A172 (cell line): Measurements from ENCODE around the gene MAGEA11. TPM values are rescaled to one million over a fixed set of nuclear protein-coding genes. Genes with fewer than 3 reads are reported as not detected.
"Not testable (repeated sequence)": the region's sequence is repeated elsewhere in the genome, so short reads cannot be mapped to it uniquely, and the experiment has no call there.

Experiments
- DNase-seq: peaks from one replicate; pipeline ENCODE4 v3.0.0-alpha.2; 2015; ENCODE audit warnings: low spot score
- total RNA-seq: library from RNA; depleted of rRNA; stranded (reverse); fragments of >200 nt; shearing (Covaris generic); gene quantifications from 2 replicates; pipeline ENCODE4 v1.2.3, GENCODE V29; 2014; rRNA removed

MAGEA11 gene, protein sequence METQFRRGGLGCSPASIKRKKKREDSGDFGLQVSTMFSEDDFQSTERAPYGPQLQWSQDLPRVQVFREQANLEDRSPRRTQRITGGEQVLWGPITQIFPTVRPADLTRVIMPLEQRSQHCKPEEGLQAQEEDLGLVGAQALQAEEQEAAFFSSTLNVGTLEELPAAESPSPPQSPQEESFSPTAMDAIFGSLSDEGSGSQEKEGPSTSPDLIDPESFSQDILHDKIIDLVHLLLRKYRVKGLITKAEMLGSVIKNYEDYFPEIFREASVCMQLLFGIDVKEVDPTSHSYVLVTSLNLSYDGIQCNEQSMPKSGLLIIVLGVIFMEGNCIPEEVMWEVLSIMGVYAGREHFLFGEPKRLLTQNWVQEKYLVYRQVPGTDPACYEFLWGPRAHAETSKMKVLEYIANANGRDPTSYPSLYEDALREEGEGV
- not detected in 2 replicates for total RNA-seq

GRCh38 chrX:149711545-149712236 lies at the start of gene MAGEA11:
Gene MAGEA11, plus strand, starts transcription at chrX:149712060. Its CDS starts 1,100 bp downstream, at chrX:149713160.
- DNase-seq = no peak

GRCh38 chrX:149675088-149675487 lies 36.8 kb upstream of the MAGEA11 start:
- not testable (repeated sequence) for DNase-seq

DNA sequence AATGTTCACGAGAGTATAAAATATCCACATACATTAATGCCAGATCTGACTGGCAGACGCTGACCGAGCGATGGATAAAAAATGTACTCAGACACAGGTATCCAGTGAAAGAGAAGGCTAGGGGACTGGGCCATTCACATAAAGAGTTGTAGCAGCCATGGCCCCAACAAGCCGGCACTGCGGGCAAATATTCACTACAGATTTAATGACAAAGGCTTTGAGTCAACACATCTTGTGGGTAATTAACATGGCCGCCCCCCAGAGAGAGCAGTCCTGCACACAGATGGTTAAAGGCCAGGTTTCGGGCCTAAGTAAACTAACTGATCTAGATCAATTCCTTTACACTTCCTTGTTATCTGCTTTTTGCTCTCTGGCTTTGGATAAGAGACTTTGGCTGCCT lies 36.3 kb upstream of the MAGEA11 start:
- not testable (repeated sequence) for DNase-seq

DNA sequence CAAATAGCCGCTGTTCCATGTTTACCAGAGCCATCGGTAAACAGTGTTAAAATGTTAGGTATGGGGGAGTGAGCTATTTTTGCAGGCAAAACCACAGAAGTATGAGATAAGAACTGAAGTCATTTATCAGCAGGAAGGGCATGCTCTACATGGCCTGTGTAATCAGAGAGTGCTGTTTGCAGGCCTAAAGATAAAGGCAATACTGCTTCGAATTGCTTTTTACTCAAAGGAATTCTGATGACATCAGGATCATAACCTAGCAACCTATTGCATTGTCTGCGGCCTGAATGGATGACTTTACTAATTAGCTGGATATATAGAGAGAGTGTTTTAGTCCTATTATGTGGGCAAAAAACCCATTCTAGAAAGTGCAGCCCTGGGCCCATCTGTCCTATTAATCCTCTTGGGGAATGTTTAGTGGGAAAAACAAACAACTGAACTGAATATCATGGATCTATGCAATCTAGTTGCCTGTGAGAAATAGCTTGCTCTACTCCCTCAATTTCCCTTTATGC lies 32.6 kb upstream of the MAGEA11 start:
- not testable (repeated sequence) for DNase-seq

GRCh38 chrX:149681182-149681581 lies 30.7 kb upstream of the MAGEA11 start:
- DNase-seq = no peak

GRCh38 chrX:149682031-149682430 lies 29.8 kb upstream of the MAGEA11 start:
- no peak for DNase-seq

DNA sequence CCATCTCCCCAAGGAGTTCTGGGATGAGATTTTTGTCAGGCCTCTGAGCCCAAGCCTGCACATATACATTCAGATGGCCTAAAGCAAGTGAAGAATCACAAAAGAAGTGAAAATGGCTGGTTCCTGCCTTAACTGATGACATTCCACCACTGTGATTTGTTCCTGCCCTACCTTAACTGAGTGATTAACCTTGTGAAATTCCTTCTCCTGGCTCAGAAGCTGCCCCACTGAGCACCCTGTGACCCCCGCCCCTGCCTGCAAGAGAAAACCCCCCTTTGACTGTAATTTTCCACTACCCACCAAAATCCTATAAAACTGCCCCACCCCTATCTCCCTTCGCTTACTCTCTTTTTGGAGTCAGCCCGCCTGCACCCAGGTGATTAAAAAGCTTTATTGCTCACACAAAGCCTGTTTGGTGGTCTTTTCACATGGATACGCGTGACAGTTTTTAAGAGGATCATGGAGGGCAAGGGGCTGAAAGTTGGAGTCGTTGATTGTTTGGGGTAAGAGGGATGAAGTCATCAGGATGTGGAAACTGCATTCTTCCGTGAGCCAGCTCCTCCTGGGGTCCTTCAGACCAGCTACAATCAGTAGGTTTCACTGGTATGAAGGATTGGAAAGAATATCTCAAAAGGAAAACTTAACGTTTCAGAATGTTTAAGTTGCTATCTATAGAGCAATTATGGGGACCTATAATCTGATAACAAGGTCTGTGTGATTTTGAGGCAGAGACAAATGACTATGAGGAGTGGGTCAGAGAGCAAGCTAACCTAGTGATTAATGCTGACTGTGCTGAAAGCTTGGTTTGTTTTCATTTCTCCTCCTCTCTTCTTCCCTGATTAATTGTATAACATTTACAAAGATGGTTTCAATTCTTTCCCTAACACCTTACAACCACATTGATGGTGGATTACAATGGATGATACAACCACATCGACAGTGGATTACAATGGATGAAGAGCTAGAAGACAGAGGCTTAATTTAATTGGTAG lies 28.6 kb upstream of the MAGEA11 start:
- DNase-seq = no peak

GRCh38 chrX:149683966-149684730 lies 27.7 kb upstream of the MAGEA11 start:
- no peak for DNase-seq

DNA sequence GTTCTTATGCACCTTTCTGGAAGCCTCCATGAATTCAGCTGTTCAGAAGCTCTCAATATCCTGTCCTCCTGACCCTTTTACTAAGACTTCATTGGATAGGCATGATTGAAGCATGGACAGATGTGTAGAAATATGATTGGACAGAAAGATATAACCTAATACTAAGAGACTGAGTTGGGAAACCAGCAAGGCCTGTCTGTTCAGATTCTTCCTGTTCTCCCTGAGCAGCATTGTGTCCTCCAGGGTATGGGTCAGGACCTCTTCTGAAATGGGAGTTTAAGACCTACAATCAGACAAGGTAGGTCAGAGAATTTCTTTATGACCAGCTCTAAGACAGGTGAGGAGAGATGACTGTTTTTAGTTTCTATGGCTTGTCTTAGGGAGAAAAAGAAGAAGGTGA lies 23.9 kb upstream of the MAGEA11 start:
- no peak for DNase-seq

GRCh38 chrX:149688552-149688951 lies 23.3 kb upstream of the MAGEA11 start:
- no peak for DNase-seq

DNA sequence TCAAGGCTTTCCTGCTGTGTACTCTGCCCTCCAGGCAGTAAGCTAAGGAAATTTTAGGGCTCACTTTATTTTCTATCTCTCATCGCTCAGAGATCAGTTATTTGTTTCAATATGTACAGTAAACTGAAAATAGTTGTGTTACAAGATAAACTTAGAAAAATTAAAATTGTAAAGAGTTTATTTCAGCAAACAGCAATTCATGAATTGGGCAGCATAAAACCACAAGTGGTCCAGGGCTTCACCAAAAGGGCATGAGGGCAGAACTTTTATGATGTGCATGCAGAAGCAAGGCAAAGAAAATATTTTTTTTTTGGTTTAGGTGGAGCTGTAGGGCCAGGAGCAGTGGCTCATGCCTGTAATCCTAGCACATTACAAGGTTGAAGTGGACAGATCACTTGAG lies 20.1 kb upstream of the MAGEA11 start:
- no peak for DNase-seq

DNA sequence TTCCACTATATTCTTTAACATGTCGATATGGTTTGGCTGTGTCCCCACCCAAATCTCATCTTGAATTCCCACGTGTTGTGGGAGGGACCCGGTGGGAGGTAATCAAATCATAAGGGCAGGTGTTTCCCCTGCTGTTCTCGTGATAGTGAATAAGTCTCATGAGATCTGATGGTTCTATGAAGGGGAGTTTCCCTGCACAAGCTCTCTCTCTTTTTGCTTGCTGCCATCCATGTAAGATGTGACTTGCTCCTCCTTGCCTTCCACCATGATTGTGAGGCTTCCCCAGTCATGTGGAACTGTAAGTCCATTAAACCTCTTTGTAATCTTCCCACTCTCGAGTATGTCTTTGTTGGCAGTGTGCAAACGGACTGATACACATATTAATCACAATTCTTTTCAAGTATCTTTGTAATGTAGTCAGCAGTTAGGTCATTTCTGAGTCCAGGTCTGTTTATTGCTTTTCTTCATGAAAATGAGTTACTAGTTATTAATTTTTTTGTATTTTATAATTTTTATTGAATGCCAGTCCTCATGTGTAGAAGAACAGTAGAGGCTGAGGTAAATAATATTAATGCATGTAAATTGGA lies 19.1 kb upstream of the MAGEA11 start:
- not testable (repeated sequence) for DNase-seq

- no peak for DNase-seq
Observed at GRCh38 chrX:149699761-149700160, 12.1 kb upstream of the MAGEA11 start.

GRCh38 chrX:149704664-149705063 lies 7.2 kb upstream of the MAGEA11 start:
- DNase-seq = no peak

DNA sequence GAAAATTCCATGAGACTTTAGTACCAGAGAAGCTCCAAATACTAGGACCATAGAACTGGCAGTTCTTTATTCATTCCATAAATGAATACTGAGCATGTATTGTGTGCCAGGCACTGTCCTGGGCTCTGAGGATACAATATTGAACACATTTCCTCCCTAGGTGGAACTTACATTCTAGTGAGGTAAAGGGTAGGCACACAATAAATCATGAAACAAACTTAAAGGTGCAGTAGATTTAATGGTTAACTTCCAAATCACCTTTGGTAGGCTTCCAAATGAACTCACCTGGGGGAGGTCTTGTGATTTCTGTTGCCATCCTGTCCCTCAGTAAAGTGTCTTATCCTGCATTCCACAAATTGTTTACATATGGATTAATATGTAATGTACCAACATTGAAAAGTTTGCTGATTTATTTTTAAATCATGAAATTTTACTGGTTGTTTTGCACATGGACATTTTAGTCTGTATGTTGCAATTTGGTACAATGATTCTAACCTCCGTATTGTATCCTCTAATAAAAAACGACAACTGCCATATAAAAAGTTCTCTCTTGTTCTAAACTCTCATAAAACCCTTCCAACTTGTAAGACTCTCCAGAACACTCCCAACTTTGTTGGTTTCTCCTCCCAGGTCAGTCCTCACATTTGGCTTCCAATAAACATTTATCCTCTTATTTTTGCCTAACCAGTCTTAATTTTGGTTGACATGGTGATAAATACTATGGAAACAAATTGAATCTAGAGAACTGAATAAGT lies 4.5 kb upstream of the MAGEA11 start:
- DNase-seq = no peak

- DNase-seq = no peak
Observed at GRCh38 chrX:149712831-149713230, 971 bp downstream of the MAGEA11 start.

DNA sequence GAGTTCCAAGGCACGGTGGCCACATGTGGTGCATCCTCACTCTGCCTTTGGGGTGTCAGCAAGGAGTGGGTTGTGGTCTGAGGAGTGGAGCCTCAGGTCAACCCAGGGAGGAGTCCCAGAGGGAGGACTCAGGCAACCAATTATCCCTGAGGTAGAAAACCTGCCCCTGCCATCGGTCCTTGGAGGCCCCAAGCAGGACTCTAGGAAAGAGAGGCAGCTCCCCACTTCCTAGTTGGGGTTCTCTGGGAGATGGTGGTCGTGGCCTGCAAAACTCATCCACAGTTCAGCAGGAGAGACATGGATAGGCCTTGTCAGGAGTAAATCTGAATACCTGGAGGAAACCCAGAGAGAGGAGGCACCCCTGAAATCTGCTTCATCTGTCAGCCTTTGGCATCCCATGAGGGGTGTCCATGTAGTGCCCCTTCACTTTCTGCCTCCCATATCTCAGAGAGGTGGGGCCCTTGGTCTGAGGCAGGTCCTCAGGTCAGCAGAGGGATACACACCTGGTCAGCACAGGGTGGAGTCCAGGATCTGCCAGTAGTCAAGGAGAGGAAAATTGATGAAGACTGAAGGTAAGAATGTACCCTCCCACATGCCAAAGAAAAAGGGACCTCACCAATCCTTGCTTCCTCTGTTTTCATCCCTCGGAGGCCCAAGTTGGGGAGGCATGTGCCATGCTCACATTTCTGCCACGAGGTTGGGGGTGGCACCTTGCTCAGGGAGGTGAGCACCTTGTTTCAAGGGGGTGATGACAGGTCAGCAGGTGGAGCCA lies 1.6 kb downstream of the MAGEA11 start:
- no peak for DNase-seq

GRCh38 chrX:149715468-149715867 lies 3.6 kb downstream of the MAGEA11 start:
- DNase-seq = no peak

DNA sequence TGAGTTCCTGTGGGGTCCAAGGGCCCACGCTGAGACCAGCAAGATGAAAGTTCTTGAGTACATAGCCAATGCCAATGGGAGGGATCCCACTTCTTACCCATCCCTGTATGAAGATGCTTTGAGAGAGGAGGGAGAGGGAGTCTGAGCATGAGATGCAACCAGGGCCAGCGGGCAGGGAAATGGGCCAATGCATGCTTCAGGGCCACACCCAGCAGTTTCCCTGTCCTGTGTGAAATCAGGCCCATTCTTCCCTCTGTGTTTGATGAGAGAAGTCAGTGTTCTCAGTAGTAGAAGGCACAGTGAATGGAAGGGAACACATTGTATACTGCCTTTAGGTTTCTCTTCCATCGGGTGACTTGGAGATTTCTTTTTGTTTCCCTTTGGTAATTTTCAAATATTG lies 4.8 kb downstream of the MAGEA11 start:
- no peak for DNase-seq
